ENCODE data around the gene OTOGL.
A peak's percentile ranks its signal among the peaks of the same experiment; 100 is the strongest.

The OTOGL gene

DNA sequence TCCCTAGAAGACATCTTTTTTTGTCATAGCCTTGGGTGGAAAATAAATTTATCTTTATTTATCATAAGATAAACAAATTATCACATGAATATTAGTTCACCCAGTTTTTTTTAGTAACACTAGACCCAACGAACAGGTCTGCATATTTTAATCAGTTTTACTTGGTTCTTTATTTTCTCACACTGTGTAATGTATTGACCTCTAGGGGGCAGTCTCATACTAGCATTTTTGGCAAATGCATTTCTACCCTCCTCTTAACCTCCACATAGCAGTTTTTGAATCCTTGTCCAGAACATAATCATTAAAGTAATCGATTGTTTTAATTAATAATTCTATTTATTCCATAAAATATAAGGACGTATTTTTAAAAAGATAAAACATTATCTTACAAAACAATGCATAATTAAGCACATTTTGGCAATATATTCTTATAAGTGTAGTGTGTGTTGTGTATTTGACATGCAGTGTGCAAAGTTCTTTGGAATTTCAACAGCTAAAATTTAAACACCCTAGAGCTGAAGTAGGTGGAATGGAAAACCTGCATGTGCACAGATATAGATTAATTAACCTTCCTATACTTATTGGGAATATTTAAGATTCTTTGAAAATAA lies 313.1 kb downstream of the OTOGL start:
- Histone ChIP-seq H3K79me2 (ENCODE audit: insufficient read depth, low read depth) (no peaks in the 10 kb centered on the region), H2AFZ (ENCODE audit: low read depth) (no peak overlapping the region), H3K4me2 (no peak overlapping the region), H3K9ac (no peak overlapping the region), H3K36me3 (ENCODE audit: insufficient read depth) (no peaks in the 10 kb centered on the region), H3K4me3 (IDR thresholded peaks at IDR 0.05; ENCODE audit: insufficient read depth, low read depth, low read length) (no peak overlapping the region), H3K27me3 (ENCODE audit: insufficient read depth, low read depth) (no peaks in the 10 kb centered on the region), H4K20me1 (ENCODE audit: insufficient read depth) (no peaks in the 10 kb centered on the region), H3K4me1 (ENCODE audit: low read depth, poor library complexity, severe bottlenecking) (peaks cover 11% of the 10 kb centered on the region), H3K27ac (no peak overlapping the region)
- TF ChIP-seq, protein P1, sequence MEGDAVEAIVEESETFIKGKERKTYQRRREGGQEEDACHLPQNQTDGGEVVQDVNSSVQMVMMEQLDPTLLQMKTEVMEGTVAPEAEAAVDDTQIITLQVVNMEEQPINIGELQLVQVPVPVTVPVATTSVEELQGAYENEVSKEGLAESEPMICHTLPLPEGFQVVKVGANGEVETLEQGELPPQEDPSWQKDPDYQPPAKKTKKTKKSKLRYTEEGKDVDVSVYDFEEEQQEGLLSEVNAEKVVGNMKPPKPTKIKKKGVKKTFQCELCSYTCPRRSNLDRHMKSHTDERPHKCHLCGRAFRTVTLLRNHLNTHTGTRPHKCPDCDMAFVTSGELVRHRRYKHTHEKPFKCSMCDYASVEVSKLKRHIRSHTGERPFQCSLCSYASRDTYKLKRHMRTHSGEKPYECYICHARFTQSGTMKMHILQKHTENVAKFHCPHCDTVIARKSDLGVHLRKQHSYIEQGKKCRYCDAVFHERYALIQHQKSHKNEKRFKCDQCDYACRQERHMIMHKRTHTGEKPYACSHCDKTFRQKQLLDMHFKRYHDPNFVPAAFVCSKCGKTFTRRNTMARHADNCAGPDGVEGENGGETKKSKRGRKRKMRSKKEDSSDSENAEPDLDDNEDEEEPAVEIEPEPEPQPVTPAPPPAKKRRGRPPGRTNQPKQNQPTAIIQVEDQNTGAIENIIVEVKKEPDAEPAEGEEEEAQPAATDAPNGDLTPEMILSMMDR (conservative IDR thresholded peaks at IDR 0.05; ENCODE audit: low read depth, low read length), result peak; percentile 97

DNA sequence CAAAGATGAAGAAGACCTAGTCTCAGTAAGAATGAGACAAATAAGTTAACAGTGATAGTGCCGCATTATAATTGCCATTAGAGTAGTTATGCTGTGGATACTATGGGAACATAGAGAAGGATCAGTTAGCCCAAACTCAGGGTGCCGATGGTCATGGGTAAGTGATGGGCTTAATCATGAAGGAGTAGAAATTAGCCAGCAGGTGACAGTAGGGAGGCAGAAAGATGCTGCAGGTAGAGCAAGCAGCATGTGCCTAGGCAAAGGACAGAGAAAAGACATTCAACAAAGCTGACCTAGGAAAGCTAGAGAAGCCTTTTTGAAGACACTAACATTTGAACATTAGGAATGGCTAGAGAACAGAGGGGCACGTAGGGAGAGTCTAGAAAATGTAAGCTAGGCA lies 314.1 kb downstream of the OTOGL start:
- H3K36me3 ChIP-seq (ENCODE audit: insufficient read depth), result no peaks in the 10 kb centered on the region
- H3K79me2 ChIP-seq (ENCODE audit: insufficient read depth, low read depth), result no peaks in the 10 kb centered on the region
- H3K4me2 ChIP-seq, result no peak overlapping the region
- TF ChIP-seq, protein P1 (conservative IDR thresholded peaks at IDR 0.05; ENCODE audit: low read depth, low read length), result peak; percentile 61
- H3K4me3 ChIP-seq (IDR thresholded peaks at IDR 0.05; ENCODE audit: insufficient read depth, low read depth, low read length), result no peak overlapping the region
- no peak overlapping the region for H2AFZ ChIP-seq (ENCODE audit: low read depth)
- H3K27ac ChIP-seq, result no peak overlapping the region
- H3K4me1 ChIP-seq (ENCODE audit: low read depth, poor library complexity, severe bottlenecking), result peaks cover 11% of the 10 kb centered on the region
- no peak overlapping the region for H3K9ac ChIP-seq
- no peaks in the 10 kb centered on the region for H4K20me1 ChIP-seq (ENCODE audit: insufficient read depth)
- no peaks in the 10 kb centered on the region for H3K27me3 ChIP-seq (ENCODE audit: insufficient read depth, low read depth)

DNA sequence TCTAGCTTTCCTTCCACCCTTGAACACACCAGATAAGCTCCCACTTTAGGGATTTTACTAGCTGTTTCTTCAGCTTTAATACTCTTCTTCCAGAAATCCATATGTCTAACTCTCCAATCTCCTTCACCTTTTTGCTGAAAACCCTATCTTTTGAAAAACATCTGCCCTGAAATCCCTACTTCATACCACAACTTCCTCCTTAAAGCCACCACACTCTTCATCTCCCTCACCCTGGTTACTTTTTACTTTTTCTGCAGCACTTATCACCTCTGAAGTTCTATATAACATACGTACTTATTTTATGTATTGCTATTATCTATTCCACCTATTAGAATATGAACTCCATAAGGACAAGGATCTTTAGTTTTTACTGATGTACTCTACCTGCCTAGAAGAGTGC lies 316.1 kb downstream of the OTOGL start:
- Histone ChIP-seq H3K4me3 (IDR thresholded peaks at IDR 0.05; ENCODE audit: insufficient read depth, low read depth, low read length) (no peak overlapping the region), H3K27ac (no peak overlapping the region), H3K4me1 (ENCODE audit: low read depth, poor library complexity, severe bottlenecking) (peaks cover 11% of the 10 kb centered on the region), H3K36me3 (ENCODE audit: insufficient read depth) (no peaks in the 10 kb centered on the region), H3K27me3 (ENCODE audit: insufficient read depth, low read depth) (no peaks in the 10 kb centered on the region), H2AFZ (ENCODE audit: low read depth) (no peak overlapping the region), H3K79me2 (ENCODE audit: insufficient read depth, low read depth) (no peaks in the 10 kb centered on the region), H3K4me2 (no peak overlapping the region), H3K9ac (no peak overlapping the region), H4K20me1 (ENCODE audit: insufficient read depth) (no peaks in the 10 kb centered on the region)
- TF ChIP-seq, protein P1 (conservative IDR thresholded peaks at IDR 0.05; ENCODE audit: low read depth, low read length), result no peak

DNA sequence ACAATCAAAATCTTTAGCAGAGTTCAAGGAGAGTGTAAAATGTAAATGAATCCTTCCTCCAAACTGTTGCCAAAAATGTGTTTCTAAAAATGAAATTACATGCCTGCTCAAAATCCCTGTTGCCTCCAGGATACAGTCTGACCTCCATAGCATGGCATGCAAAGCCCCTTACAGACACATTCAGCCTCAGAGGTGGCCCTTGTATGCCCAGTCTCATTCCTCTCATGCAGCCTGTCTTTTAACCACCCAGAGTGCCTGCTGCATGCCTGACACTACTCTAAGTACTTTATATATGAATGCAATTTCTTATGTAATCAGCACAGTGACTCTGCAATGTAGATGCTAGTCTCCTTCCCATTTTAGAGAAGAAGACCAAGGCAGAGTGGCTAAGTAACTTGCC lies 320.3 kb downstream of the OTOGL start:
- Histone ChIP-seq H3K4me1 (ENCODE audit: low read depth, poor library complexity, severe bottlenecking) (no peaks in the 10 kb centered on the region), H3K4me3 (IDR thresholded peaks at IDR 0.05; ENCODE audit: insufficient read depth, low read depth, low read length) (no peak overlapping the region)

More for the DNA sequence above, 320.3 kb downstream of the OTOGL start:
- Histone ChIP-seq H3K27me3 (ENCODE audit: insufficient read depth, low read depth) (no peaks in the 10 kb centered on the region), H3K36me3 (ENCODE audit: insufficient read depth) (no peaks in the 10 kb centered on the region), H3K27ac (no peak overlapping the region), H3K9ac (no peak overlapping the region), H3K4me2 (no peak overlapping the region), H4K20me1 (ENCODE audit: insufficient read depth) (no peaks in the 10 kb centered on the region), H2AFZ (ENCODE audit: low read depth) (no peak overlapping the region), H3K79me2 (ENCODE audit: insufficient read depth, low read depth) (no peaks in the 10 kb centered on the region)
- TF ChIP-seq, protein P1 (conservative IDR thresholded peaks at IDR 0.05; ENCODE audit: low read depth, low read length), result no peak

Measured in KMS-11 (cell line).